HepG2 (cell line): Measurements from ENCODE around the gene TPI1.

Experiments used
- ATF7-NPFF ChIP-seq: sonication (generic); formaldehyde crosslinking; IDR thresholded peaks from 2 replicates; pipeline ENCODE4 v1.8.1; 2023; ENCODE audit warnings: mild to moderate bottlenecking, low read depth, missing genetic modification reagents, moderate library complexity
- CTCF ChIP-seq: sonication (generic); formaldehyde crosslinking; IDR thresholded peaks from 2 replicates; pipeline ENCODE4 v1.5.0; 2020; ENCODE audit warnings: mild to moderate bottlenecking, missing genetic modification reagents, moderate library complexity
- GLMP ChIP-seq: sonication (generic); formaldehyde crosslinking; IDR thresholded peaks from 2 replicates; pipeline ENCODE4 v1.9.0; 2021; ENCODE audit warnings: missing genetic modification reagents, mild to moderate bottlenecking, borderline replicate concordance
- HDAC6 ChIP-seq: fragments of 200-600 bp; sonication (generic); IDR thresholded peaks from 2 replicates; pipeline ENCODE4 v1.7.0; 2017; ENCODE audit warnings: mild to moderate bottlenecking, antibody characterized with exemption, low read length, low read depth
- KDM5A ChIP-seq: fragments of 200-600 bp; sonication (generic); IDR thresholded peaks from 2 replicates; pipeline ENCODE4 v1.7.0; 2018; ENCODE audit warnings: antibody characterized with exemption, mild to moderate bottlenecking, low read length, borderline replicate concordance
- PHF8 ChIP-seq: sonication (generic); formaldehyde crosslinking; IDR thresholded peaks from 2 replicates; pipeline ENCODE4 v1.5.0; 2020; ENCODE audit warnings: missing genetic modification reagents
- REST ChIP-seq, 2 experiments: IDR thresholded peaks; 2 replicates each; pipeline ENCODE4 v1.6.1; 2011 to 2012; ENCODE audit warnings: low read length in 2 of 2, borderline replicate concordance in 1 of 2, low read depth in 1 of 2, mild to moderate bottlenecking in 1 of 2, moderate library complexity in 1 of 2
- TEAD3 ChIP-seq: optimal IDR thresholded peaks from 2 replicates; pipeline ENCODE3; 2016; ENCODE audit warnings: borderline replicate concordance
- ZBTB39 ChIP-seq: sonication (generic); formaldehyde crosslinking; IDR thresholded peaks from 2 replicates; pipeline ENCODE4 v1.5.0; 2020; ENCODE audit warnings: missing genetic modification reagents
- ZFP36 ChIP-seq: fragments of 150-350 bp; IDR thresholded peaks from 2 replicates; pipeline ENCODE4 v1.6.1; 2018; ENCODE audit warnings: borderline replicate concordance, low read length, low read depth; ENCODE audit not compliant: partially characterized antibody
- ZNF101 ChIP-seq: sonication (generic); formaldehyde crosslinking; IDR thresholded peaks from 2 replicates; pipeline ENCODE4 v1.4.0; 2020; ENCODE audit warnings: mild to moderate bottlenecking, low read depth, missing genetic modification reagents, borderline replicate concordance
- ZNF543 ChIP-seq: sonication (generic); formaldehyde crosslinking; IDR thresholded peaks from 2 replicates; pipeline ENCODE4 v1.4.0; 2020; ENCODE audit warnings: mild to moderate bottlenecking, missing genetic modification reagents
- ZNF891 ChIP-seq: sonication (generic); formaldehyde crosslinking; IDR thresholded peaks from 2 replicates; pipeline ENCODE4 v1.5.0; 2020; ENCODE audit warnings: mild to moderate bottlenecking, missing genetic modification reagents

- TF ChIP-seq CTCF (CRISPR knock-in tag) (no peak), ZNF891 (CRISPR knock-in tag) (no peak), ZBTB39 (no peak), ZFP36 (no peak), ZNF101 (CRISPR knock-in tag) (no peak), ATF7-NPFF (CRISPR knock-in tag) (no peak), KDM5A (no peak), REST (IDR thresholded peaks at IDR 0.05; ENCODE audit: borderline replicate concordance in 1 of 2, low read depth in 1 of 2, low read length in 2 of 2) (no peak), PHF8 (CRISPR knock-in tag) (no peak), HDAC6 (no peak), GLMP (CRISPR knock-in tag) (no peak), ZNF543 (no peak), TEAD3 (CRISPR knock-in tag) (no peak)
Observed at GRCh38 chr12:6902448-6902847, 35.1 kb downstream of the TPI1 start.
